Activated CD8-positive, alpha-beta memory T cell treated with anti-CD3 and anti-CD28 coated beads, Interleukin-2, amount 50 U/mL, for 1 hour (primary cell): ENCODE measurements around the gene PTH1R.

Experiments used
- DNase-seq: peaks from one replicate; pipeline ENCODE4 v3.0.0-alpha.2; 2020; ENCODE audit errors: extremely low read depth

PTH1R gene

GRCh38 chr3:46930166-46930944 is 52.8 kb downstream of the PTH1R start:
- DNase-seq: no peak

GRCh38 chr3:46930945-46931403 is 53.5 kb downstream of the PTH1R start:
- no peak for DNase-seq

GRCh38 chr3:46931631-46932331 is 54.3 kb downstream of the PTH1R start:
- DNase-seq: no peak

- DNase-seq: no peak
Observed at GRCh38 chr3:46932455-46933225, 55.1 kb downstream of the PTH1R start.

- DNase-seq: no peak
Observed at GRCh38 chr3:46933261-46933660, 55.7 kb downstream of the PTH1R start.

- no peak for DNase-seq
Observed at GRCh38 chr3:46934072-46934471, 56.6 kb downstream of the PTH1R start.

- no peak for DNase-seq
Observed at GRCh38 chr3:46934498-46935167, 57.1 kb downstream of the PTH1R start.

- DNase-seq: no peak
Observed at GRCh38 chr3:46935168-46935858, 57.8 kb downstream of the PTH1R start.

GRCh38 chr3:46935989-46936558 is 58.6 kb downstream of the PTH1R start:
- no peak for DNase-seq

GRCh38 chr3:46936733-46937250 is 59.3 kb downstream of the PTH1R start:
- no peak for DNase-seq

GRCh38 chr3:46938118-46938517 is 60.6 kb downstream of the PTH1R start:
- no peak for DNase-seq

GRCh38 chr3:46939578-46940445 is 62.3 kb downstream of the PTH1R start:
- DNase-seq: no peak

- no peak for DNase-seq
Observed at GRCh38 chr3:46942076-46942475, 64.6 kb downstream of the PTH1R start.

GRCh38 chr3:46942481-46943236 is 65.1 kb downstream of the PTH1R start:
- DNase-seq: no peak

GRCh38 chr3:46943237-46944187 is 66.0 kb downstream of the PTH1R start:
- no peak for DNase-seq

GRCh38 chr3:46944191-46944590 is 66.7 kb downstream of the PTH1R start:
- DNase-seq: no peak

- no peak for DNase-seq
Observed at GRCh38 chr3:46946416-46946815, 68.9 kb downstream of the PTH1R start.
